Stimulated activated CD4-positive, alpha-beta T cell treated with anti-CD3 and anti-CD28 coated beads, Interleukin-2, amount 100 ng/mL, for 24 hours (primary cell): ENCODE measurements around the gene COL23A1.
"Not testable (repeated sequence)": the region's sequence is repeated elsewhere in the genome, so short reads cannot be mapped to it uniquely, and the experiment has no call there.

Experiments used
- DNase-seq, 2 donors: peaks; one replicate each; pipeline ENCODE4 v3.0.0-alpha.2; 2020

Gene COL23A1

DNA sequence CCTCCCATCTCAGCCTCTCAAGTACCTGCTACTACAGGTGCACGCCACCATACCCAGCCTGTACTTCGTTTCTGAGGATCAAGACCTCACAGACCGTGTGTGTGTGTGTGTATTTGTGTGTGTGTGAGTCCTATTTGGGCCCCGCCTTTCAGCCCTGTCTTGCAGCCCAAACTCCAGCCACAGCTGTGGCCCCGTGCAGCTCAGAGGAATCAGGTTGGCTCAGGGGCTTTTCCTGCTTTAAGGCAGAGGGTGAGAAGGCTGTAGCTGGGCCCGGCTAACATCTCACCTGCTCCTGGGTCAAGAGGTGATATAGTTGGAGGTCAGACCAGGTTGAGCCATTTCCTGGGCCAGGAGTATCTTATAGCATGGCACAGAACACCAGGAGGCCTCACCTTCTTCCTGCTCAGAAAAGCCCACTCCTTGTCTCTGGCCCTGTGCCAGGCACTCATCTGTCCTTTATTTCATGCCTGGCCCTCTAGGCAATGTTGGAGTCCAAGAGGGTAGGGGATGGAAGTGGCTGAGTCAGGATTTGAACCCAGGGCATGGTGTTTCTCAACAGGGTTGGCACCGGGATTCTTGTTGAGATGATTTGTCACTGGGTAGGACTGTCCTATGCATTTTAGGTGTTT, 356.0 kb downstream of the COL23A1 start:
- no peak for DNase-seq

GRCh38 chr5:178232920-178233429, 357.2 kb downstream of the COL23A1 start:
- no peak for DNase-seq

GRCh38 chr5:178232124-178232919, 357.9 kb downstream of the COL23A1 start, which contains the start of gene PHYKPL:
PHYKPL (minus strand) TSS chr5:178232802; CDS start chr5:178232550, 252 bp downstream.
- peak; percentile 75 to 77 for DNase-seq

GRCh38 chr5:178231539-178232123, 358.6 kb downstream of the COL23A1 start:
- DNase-seq: no peak

- DNase-seq: no peak
Measured at GRCh38 chr5:178230879-178231538, 359.2 kb downstream of the COL23A1 start.

- DNase-seq: no peak
Measured at GRCh38 chr5:178229861-178230260, 360.3 kb downstream of the COL23A1 start.

- not testable (repeated sequence) for DNase-seq
Measured at GRCh38 chr5:178229111-178229510, 361.1 kb downstream of the COL23A1 start.

GRCh38 chr5:178228609-178229008, 361.6 kb downstream of the COL23A1 start:
- no peak for DNase-seq

GRCh38 chr5:178227929-178228328, 362.3 kb downstream of the COL23A1 start:
- DNase-seq: no peak

- no peak for DNase-seq
Measured at GRCh38 chr5:178227138-178227659, 363.0 kb downstream of the COL23A1 start.

DNA sequence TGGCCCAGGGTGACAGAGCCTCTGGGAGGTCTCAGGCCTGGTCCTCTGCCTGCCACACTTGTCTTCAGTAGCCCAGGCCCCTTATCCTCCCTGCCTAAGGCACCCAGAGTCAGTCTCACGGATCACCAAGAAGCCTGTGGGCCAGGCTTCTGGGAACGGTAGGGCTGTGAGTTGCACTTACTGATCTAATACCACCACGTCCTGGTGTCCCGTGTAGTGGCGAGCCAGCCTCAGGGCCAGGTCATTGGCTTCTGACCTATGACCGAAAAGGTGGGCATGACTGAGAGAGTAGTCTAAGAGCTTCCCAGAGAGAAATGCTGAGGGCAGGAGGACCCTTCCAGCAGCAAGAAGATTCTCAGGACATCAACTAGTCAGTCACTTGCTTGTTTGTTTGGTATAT, 365.0 kb downstream of the COL23A1 start:
- DNase-seq: no peak

DNA sequence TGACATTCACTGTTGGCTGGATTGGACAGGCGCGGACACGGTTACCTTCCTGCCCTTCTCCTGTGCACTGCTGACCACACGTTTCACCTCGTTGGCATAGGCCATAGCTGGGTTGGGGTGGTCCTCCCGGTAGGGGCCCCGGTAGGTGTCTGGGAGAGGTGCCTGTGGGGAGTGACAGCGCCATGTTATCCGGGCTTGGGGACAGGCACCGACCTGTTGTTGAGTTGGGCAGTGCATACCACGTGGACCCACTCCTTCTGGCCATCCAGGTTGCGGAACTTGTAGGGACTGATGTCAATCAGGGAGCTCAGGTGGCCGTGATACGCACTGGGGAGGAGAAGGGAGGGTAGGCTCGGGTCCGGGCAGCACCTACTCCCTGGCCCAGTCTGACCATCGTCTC, 365.8 kb downstream of the COL23A1 start:
- DNase-seq: no peak

- DNase-seq: no peak
Measured at GRCh38 chr5:178223828-178224335, 366.3 kb downstream of the COL23A1 start.

DNA sequence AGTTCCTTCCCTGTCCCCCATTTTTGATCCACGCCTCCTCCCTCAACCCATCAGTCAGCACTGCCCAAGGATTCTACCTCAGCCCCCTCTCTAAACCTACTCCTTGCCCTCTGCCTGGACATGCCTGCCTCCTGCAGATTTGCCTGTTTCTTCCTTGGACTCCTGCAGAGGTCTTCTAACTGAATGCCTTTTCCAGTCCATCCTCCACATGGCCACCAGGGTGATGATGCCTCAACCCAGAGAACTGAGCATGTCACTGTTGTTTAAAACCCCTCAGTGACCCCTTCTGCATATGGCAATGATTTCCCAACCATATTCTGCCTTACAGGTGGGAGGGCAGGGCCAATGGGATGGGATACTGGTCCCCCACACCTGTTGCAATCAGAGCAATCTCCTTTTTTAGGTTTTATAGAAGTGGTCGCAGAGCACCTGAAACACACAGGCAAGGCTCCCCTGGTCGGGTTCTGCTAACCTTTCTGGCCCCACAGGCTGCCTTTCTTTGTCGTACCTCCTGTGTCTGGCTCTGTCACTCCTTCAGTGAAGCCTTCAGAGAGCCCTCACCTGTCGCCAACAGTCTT, 366.9 kb downstream of the COL23A1 start:
- DNase-seq: no peak

- no peak for DNase-seq
Measured at GRCh38 chr5:178222292-178222691, 367.9 kb downstream of the COL23A1 start.

GRCh38 chr5:178221853-178222252, 368.3 kb downstream of the COL23A1 start:
- DNase-seq: no peak

- no peak for DNase-seq
Measured at GRCh38 chr5:178221282-178221681, 368.9 kb downstream of the COL23A1 start.

DNA sequence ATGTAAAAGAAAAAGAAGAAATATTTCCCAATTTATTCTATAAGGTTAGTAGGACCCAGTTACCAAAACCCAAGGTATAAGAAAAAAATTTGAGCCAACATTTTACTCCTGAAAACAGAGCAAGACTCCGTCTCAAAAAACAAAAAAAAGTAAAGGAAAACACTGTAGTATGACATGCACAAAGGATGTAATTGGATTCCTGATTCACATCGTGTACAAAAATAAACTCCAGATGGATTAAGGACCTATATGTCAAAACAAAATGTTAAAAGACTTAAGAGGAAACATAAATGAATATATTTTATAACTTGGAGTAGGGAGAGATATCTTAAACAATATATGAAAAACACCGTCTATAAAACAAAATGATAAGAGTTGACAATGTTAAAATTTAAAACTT, 371.4 kb downstream of the COL23A1 start:
- DNase-seq: no peak

GRCh38 chr5:178218237-178218776, 371.9 kb downstream of the COL23A1 start:
- no peak for DNase-seq

- DNase-seq: no peak
Measured at GRCh38 chr5:178216779-178217178, 373.4 kb downstream of the COL23A1 start.

DNA sequence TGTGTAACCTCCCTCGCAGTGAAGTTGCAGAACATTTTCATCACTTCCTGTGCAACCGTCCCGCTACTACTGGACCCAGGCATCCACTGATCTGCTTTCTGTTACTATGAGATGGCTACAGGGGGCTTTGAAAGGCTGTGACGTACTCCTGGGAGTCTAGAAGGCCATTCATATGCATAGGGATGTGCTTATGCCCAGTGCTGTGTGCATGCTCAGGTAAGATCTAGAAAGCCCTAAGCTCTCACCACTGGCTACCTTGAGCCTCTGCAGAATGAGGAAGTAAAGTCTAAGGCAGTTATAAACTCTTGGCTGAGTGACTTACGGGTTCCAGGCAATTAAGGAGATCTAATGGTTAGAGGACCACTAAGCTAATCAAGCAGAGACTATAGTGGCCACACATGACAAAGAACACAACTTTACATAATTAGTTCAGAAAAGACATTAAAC, 374.1 kb downstream of the COL23A1 start:
- DNase-seq: no peak
